H1 (cell line): ENCODE measurements around the gene SH2D1B. TPM values are rescaled to one million over a fixed set of nuclear protein-coding genes. Genes with fewer than 3 reads are reported as not detected.

Experiments
- CTCF ChIA-PET: fragments of 300-600 bp; sonication (Branson Sonifier 250); formaldehyde crosslinking; loops from one replicate; lab custom pipeline; 2021; ENCODE audit not compliant: partially characterized antibody; lab: Charles Lee
- POLR2A ChIA-PET: fragments of 300-600 bp; sonication (Branson Sonifier 250); formaldehyde crosslinking; loops from one replicate; lab custom pipeline; 2021; ENCODE audit warnings: inconsistent platforms; ENCODE audit not compliant: partially characterized antibody; lab: Charles Lee
- DNase-seq, 2 experiments: peaks; one replicate each; pipeline versions ENCODE4 v3.0.0 to v3.0.0-alpha.2; 2010 to 2022; ENCODE audit warnings: low spot score in 2 of 2, low read depth in 1 of 2, mixed read lengths in 1 of 2
- FAIRE-seq: peaks from 2 replicates; lab custom pipeline; 2011; peaks lifted over from hg19 to GRCh38; lab: Jason Lieb, UNC
- H2AFZ ChIP-seq: 2 replicates; pipeline ENCODE4 v1.8.1; 2012; ENCODE audit warnings: low read length, inconsistent platforms
- H2AK5ac ChIP-seq: 2 replicates; pipeline ENCODE4 v1.6.1; 2013; ENCODE audit warnings: low read depth, low read length
- H2BK120ac ChIP-seq: replicated peaks from 2 replicates; pipeline ENCODE3; 2013; ENCODE audit warnings: low read depth, low read length, inconsistent platforms
- H2BK12ac ChIP-seq: 2 replicates; pipeline ENCODE4 v1.6.1; 2013; ENCODE audit warnings: low read depth, low read length
- H2BK15ac ChIP-seq: 2 replicates; pipeline ENCODE4 v1.6.1; 2013; ENCODE audit warnings: low read length
- H2BK20ac ChIP-seq: 2 replicates; pipeline ENCODE4 v1.6.1; 2013; ENCODE audit warnings: low read length
- H2BK5ac ChIP-seq: 2 replicates; pipeline ENCODE4 v1.6.1; 2013; ENCODE audit warnings: low read depth, low read length
- H3K14ac ChIP-seq: 2 replicates; pipeline ENCODE4 v1.6.1; 2013; ENCODE audit warnings: inconsistent platforms; ENCODE audit not compliant: insufficient read length
- H3K18ac ChIP-seq: 2 replicates; pipeline ENCODE4 v1.6.1; 2013; ENCODE audit warnings: low read length; ENCODE audit errors: extremely low read depth
- H3K23ac ChIP-seq: 2 replicates; pipeline ENCODE4 v1.6.1; 2013; ENCODE audit warnings: inconsistent platforms; ENCODE audit not compliant: insufficient read length
- H3K23me2 ChIP-seq: 2 replicates; pipeline ENCODE4 v1.6.1; 2013; ENCODE audit warnings: low read depth, low read length
- H3K27ac ChIP-seq: 2 replicates; pipeline ENCODE4 v1.6.1; 2011; ENCODE audit warnings: low read depth, low read length, inconsistent platforms
- H3K27me3 ChIP-seq, 4 experiments: replicated peaks in 1 of 4; 1 replicate in 1 of 4; 2 replicates in 3 of 4; pipeline versions ENCODE4 v1.6.1 to v1.8.1; 2011 to 2013; ENCODE audit warnings: low read length in 3 of 4, mild to moderate bottlenecking in 3 of 4, inconsistent platforms in 2 of 4, mixed read lengths in 2 of 4, moderate library complexity in 1 of 4; ENCODE audit not compliant: control insufficient read depth in 3 of 4, insufficient read depth in 3 of 4; ENCODE audit errors: extremely low read depth in 1 of 4
- H3K36me3 ChIP-seq, 4 experiments: 2 replicates each; pipeline versions ENCODE4 v1.6.1 to v1.8.1; 2011 to 2013; ENCODE audit warnings: mild to moderate bottlenecking in 4 of 4, low read length in 3 of 4, moderate library complexity in 2 of 4, control low read depth in 1 of 4, inconsistent platforms in 1 of 4; ENCODE audit not compliant: insufficient read depth in 4 of 4, control insufficient read depth in 2 of 4
- H3K4ac ChIP-seq: replicated peaks from 2 replicates; pipeline ENCODE3; 2013; ENCODE audit warnings: low read length, low read depth, mixed read lengths, inconsistent platforms; ENCODE audit not compliant: insufficient read length
- H3K4me1 ChIP-seq, 4 experiments: replicated peaks in 1 of 4; 1 replicate in 1 of 4; 2 replicates in 3 of 4; pipeline versions ENCODE4 v1.6.1 to v1.8.1; 2011 to 2013; ENCODE audit warnings: low read length in 3 of 4, inconsistent platforms in 2 of 4, mixed read lengths in 1 of 4; ENCODE audit not compliant: insufficient read depth in 4 of 4, control insufficient read depth in 3 of 4
- H3K4me2 ChIP-seq, 2 experiments: 2 replicates each; pipeline versions ENCODE4 v1.6.1 to v1.8.1; 2011 to 2013; ENCODE audit warnings: low read depth in 2 of 2, low read length in 2 of 2, control low read depth in 1 of 2, inconsistent platforms in 1 of 2, mild to moderate bottlenecking in 1 of 2; ENCODE audit not compliant: insufficient read depth in 1 of 2
- H3K4me3 ChIP-seq, 4 experiments: fragments of 200-600, 300-600 bp in 1 of 4; sonication (generic), shearing (Covaris generic), sonication (Bioruptor Twin) in 1 of 4; 2 replicates each; pipeline versions ENCODE4 v1.5.1 to v1.8.1; 2011 to 2016; ENCODE audit warnings: low read length in 4 of 4, low read depth in 3 of 4, control low read depth in 2 of 4, inconsistent platforms in 2 of 4, mild to moderate bottlenecking in 2 of 4, mixed read lengths in 1 of 4, moderate library complexity in 1 of 4; ENCODE audit not compliant: insufficient read depth in 2 of 4; ENCODE audit errors: extremely low read depth in 1 of 4
- H3K56ac ChIP-seq: replicated peaks from 2 replicates; pipeline ENCODE3; 2013; ENCODE audit warnings: low read depth, mild to moderate bottlenecking, mixed read lengths, low read length, inconsistent platforms; ENCODE audit not compliant: insufficient read length
- H3K79me1 ChIP-seq: 2 replicates; pipeline ENCODE4 v1.6.1; 2013; ENCODE audit warnings: low read depth, low read length, control low read depth
- H3K79me2 ChIP-seq, 2 experiments: 2 replicates each; pipeline versions ENCODE4 v1.6.1 to v1.8.1; 2012 to 2013; ENCODE audit warnings: low read length in 2 of 2, mild to moderate bottlenecking in 2 of 2, inconsistent platforms in 1 of 2; ENCODE audit not compliant: insufficient read depth in 2 of 2, control insufficient read depth in 1 of 2
- H3K9ac ChIP-seq, 4 experiments: replicated peaks in 1 of 4; 1 replicate in 1 of 4; 2 replicates in 3 of 4; pipeline versions ENCODE4 v1.6.1 to v1.8.1; 2011 to 2013; ENCODE audit warnings: low read depth in 3 of 4, low read length in 3 of 4, control low read depth in 2 of 4, mild to moderate bottlenecking in 2 of 4, moderate library complexity in 2 of 4, inconsistent platforms in 1 of 4; ENCODE audit errors: extremely low read depth in 1 of 4
- H3K9me3 ChIP-seq, 2 experiments: 2 replicates each; pipeline versions ENCODE4 v1.6.1 to v1.8.1; 2012 to 2013; ENCODE audit warnings: mild to moderate bottlenecking in 2 of 2, moderate library complexity in 2 of 2, control low read depth in 1 of 2, inconsistent platforms in 1 of 2, low read depth in 1 of 2, low read length in 1 of 2, mixed read lengths in 1 of 2; ENCODE audit not compliant: insufficient read depth in 2 of 2
- H4K20me1 ChIP-seq, 2 experiments: replicated peaks in 1 of 2; 2 replicates each; pipeline versions ENCODE3 to v1.8.1; 2011 to 2013; ENCODE audit warnings: inconsistent platforms in 2 of 2, low read length in 2 of 2, mild to moderate bottlenecking in 1 of 2; ENCODE audit not compliant: insufficient read depth in 2 of 2, control insufficient read depth in 1 of 2
- H4K5ac ChIP-seq: 2 replicates; pipeline ENCODE4 v1.6.1; 2013; ENCODE audit warnings: low read length, low read depth, mixed read lengths, inconsistent platforms; ENCODE audit not compliant: insufficient read length
- H4K8ac ChIP-seq: 2 replicates; pipeline ENCODE4 v1.8.0; 2013; ENCODE audit warnings: mild to moderate bottlenecking, moderate library complexity, low read length, inconsistent platforms; ENCODE audit not compliant: insufficient read depth; ENCODE audit errors: extremely low read depth
- H4K91ac ChIP-seq: replicated peaks from 2 replicates; pipeline ENCODE3; 2013; ENCODE audit warnings: low read length, mixed read lengths, inconsistent platforms; ENCODE audit not compliant: insufficient read length
- CHD2 ChIP-seq: IDR thresholded peaks from 2 replicates; pipeline ENCODE4 v1.6.1; 2012; ENCODE audit warnings: low read length, improper control_type of control experiment
- GTF2F1 ChIP-seq: IDR thresholded peaks from 2 replicates; pipeline ENCODE4 v1.6.1; 2012; ENCODE audit warnings: low read depth, low read length, improper control_type of control experiment, borderline replicate concordance
- KDM1A ChIP-seq: fragments of 200-600, 300-600 bp; sonication (generic); IDR thresholded peaks from 2 replicates; pipeline ENCODE4 v1.7.1; 2016; ENCODE audit warnings: mild to moderate bottlenecking, low read length, borderline replicate concordance
- MAX ChIP-seq: IDR thresholded peaks from 2 replicates; pipeline ENCODE4 v1.6.1; 2012; ENCODE audit warnings: inconsistent platforms
- USF2 ChIP-seq: IDR thresholded peaks from 2 replicates; pipeline ENCODE4 v1.6.1; 2011; ENCODE audit warnings: low read length, improper control_type of control experiment
- WGBS, 2 experiments: shearing (Covaris generic) in 1 of 2; methylation state at CpG; one replicate each; pipeline versions ENCODE4 v1.1.6 to v1.1.7; 2013 to 2015; ENCODE audit warnings: low lambda C conversion rate in 2 of 2, mixed read lengths in 2 of 2, inconsistent platforms in 1 of 2, low coverage in 1 of 2, missing lambda C conversion rate in 1 of 2; ENCODE audit not compliant: insufficient replicate concordance in 2 of 2, insufficient coverage in 1 of 2, insufficient read length in 1 of 2; ENCODE audit errors: extremely low coverage in 1 of 2, missing lambda C conversion rate in 1 of 2; 5-methylcytosine and 5-hydroxymethylcytosine counted together
- polyA plus RNA-seq, 7 experiments: library from polyadenylated mRNA; depleted of rRNA in 3 of 7; stranded (reverse) in 5 of 7; unstranded in 2 of 7; fragments of >200 nt in 5 of 7; fragments of 200-250 nt in 2 of 7; gene quantifications; 1 replicate in 5 of 7; 2 replicates in 1 of 7; 4 replicates in 1 of 7; pipeline versions ENCODE4 v1.2.1 to v1.2.3, GENCODE V29; 2011 to 2013; ENCODE audit warnings: missing spikeins in 2 of 7, mixed read lengths in 2 of 7
- total RNA-seq: library from RNA; stranded (reverse); fragmentation: NEBNext Ultra II Directional; extraction: Animal tissue kit (Norgen Biotek cat#: 25700); gene quantifications from 2 replicates; pipeline ENCODE4 v1.2.1, GENCODE V29; 2021

Gene SH2D1B
- total and polyA plus RNA-seq, 2 of the 8 experiments (the other 6 are each of a cell fraction or from before 2014, with no cell fraction given) = not detected

GRCh38 chr1:162422662-162423375 is 10.9 kb upstream of the SH2D1B start:
- no peak overlapping the region for H4K91ac ChIP-seq
- H3K18ac ChIP-seq = no peak overlapping the region
- no peak overlapping the region for H3K9ac ChIP-seq
- no peak overlapping the region for H2BK20ac ChIP-seq
- H3K4ac ChIP-seq = no peak overlapping the region
- H3K4me1 ChIP-seq = no peaks in the 10 kb centered on the region
- H3K14ac ChIP-seq = no peak overlapping the region
- no peaks in the 10 kb centered on the region for H4K20me1 ChIP-seq
- no peaks in the 10 kb centered on the region for H3K79me2 ChIP-seq
- no peak overlapping the region for H3K4me3 ChIP-seq
- no peak overlapping the region for H2BK12ac ChIP-seq
- 96% methylated on average over 10 of the region's 10 CpGs; no CpG with 5 or more reads in 1 of the 2 experiments for WGBS, 2 experiments
- ChIA-PET CTCF (interaction anchor here (0.9 kb wide), 1 partner anchor 519 kb away, joined by 3 read pairs; no protein-coding TSS in a partner anchor), POLR2A (no interaction called here)
- no peak overlapping the region for H3K4me2 ChIP-seq
- no peak overlapping the region for H4K5ac ChIP-seq
- H3K56ac ChIP-seq = no peak overlapping the region
- H2BK120ac ChIP-seq = no peak overlapping the region
- no peaks in the 10 kb centered on the region for H3K9me3 ChIP-seq
- FAIRE-seq (no peak), DNase-seq (no peak)
- no peaks in the 10 kb centered on the region for H3K27me3 ChIP-seq
- no peaks in the 10 kb centered on the region for H3K36me3 ChIP-seq
- H2BK15ac ChIP-seq = no peak overlapping the region
- H3K23ac ChIP-seq = no peak overlapping the region
- no peak overlapping the region for H2AK5ac ChIP-seq
- no peaks in the 10 kb centered on the region for H3K23me2 ChIP-seq
- H2BK5ac ChIP-seq = no peak overlapping the region
- H3K79me1 ChIP-seq = no peaks in the 10 kb centered on the region
- H4K8ac ChIP-seq = no peak overlapping the region
- H3K27ac ChIP-seq = no peak overlapping the region
- no peak overlapping the region for H2AFZ ChIP-seq
- no peak for TF ChIP-seq USF2
- TF ChIP-seq MAX = no peak
- TF ChIP-seq CHD2 = no peak
- TF ChIP-seq KDM1A = no peak
- TF ChIP-seq GTF2F1 = no peak
